Keratinocyte (primary cell): ENCODE measurements around the gene FN3K. TPM values are rescaled to one million over a fixed set of nuclear protein-coding genes. Genes with fewer than 3 reads are reported as not detected.

ENCODE experiments used
- DNase-seq: peaks from one replicate; pipeline ENCODE4 v3.0.0-alpha.2; 2011; ENCODE audit warnings: low read depth, missing footprints, low spot score
- FAIRE-seq: peaks from 2 replicates; lab custom pipeline; 2011; peaks lifted over from hg19 to GRCh38; lab: Jason Lieb, UNC
- H2AFZ ChIP-seq: 2 replicates; pipeline ENCODE4 v1.6.0; 2012; ENCODE audit warnings: low read length, control low read depth, inconsistent platforms; ENCODE audit not compliant: control insufficient read depth
- H3K27ac ChIP-seq: 2 replicates; pipeline ENCODE4 v1.5.1; 2011; ENCODE audit warnings: low read length; ENCODE audit not compliant: control insufficient read depth, insufficient read depth
- H3K27me3 ChIP-seq: 3 replicates; pipeline ENCODE4 v1.6.0; 2011; ENCODE audit warnings: low read length; ENCODE audit not compliant: control insufficient read depth, insufficient read depth; ENCODE audit errors: extremely low read depth
- H3K36me3 ChIP-seq, 2 experiments: 2 replicates in 1 of 2; 3 replicates in 1 of 2; pipeline ENCODE4 v1.5.1; 2011; ENCODE audit warnings: low read length in 2 of 2, mild to moderate bottlenecking in 1 of 2; ENCODE audit not compliant: control insufficient read depth in 2 of 2, insufficient read depth in 2 of 2; ENCODE audit errors: extremely low read depth in 1 of 2
- H3K4me1 ChIP-seq: 3 replicates; pipeline ENCODE4 v1.5.1; 2011; ENCODE audit warnings: low read length; ENCODE audit not compliant: control insufficient read depth, insufficient read depth; ENCODE audit errors: extremely low read depth
- H3K4me2 ChIP-seq: 3 replicates; pipeline ENCODE4 v1.6.0; 2011; ENCODE audit warnings: low read depth, low read length; ENCODE audit not compliant: control insufficient read depth, insufficient read depth; ENCODE audit errors: extremely low read depth
- H3K4me3 ChIP-seq, 3 experiments: fragments of 200-600 bp in 1 of 3; sonication (generic) in 1 of 3; 2 replicates in 2 of 3; 3 replicates in 1 of 3; pipeline ENCODE4 v1.5.1; 2011 to 2016; ENCODE audit warnings: low read length in 3 of 3, mild to moderate bottlenecking in 3 of 3, control low read depth in 2 of 3, inconsistent platforms in 1 of 3, low read depth in 1 of 3, mixed read lengths in 1 of 3, mixed run types in 1 of 3, moderate library complexity in 1 of 3; ENCODE audit not compliant: control insufficient read depth in 2 of 3, insufficient read depth in 2 of 3; ENCODE audit errors: extremely low read depth in 1 of 3
- H3K79me2 ChIP-seq: 2 replicates; pipeline ENCODE4 v1.6.0; 2012; ENCODE audit warnings: low read length; ENCODE audit not compliant: control insufficient read depth, insufficient read depth
- H3K9ac ChIP-seq: 3 replicates; pipeline ENCODE4 v1.6.0; 2011; ENCODE audit warnings: low read length; ENCODE audit not compliant: control insufficient read depth, insufficient read depth; ENCODE audit errors: extremely low read depth
- H3K9me1 ChIP-seq: 3 replicates; pipeline ENCODE4 v1.6.0; 2011; ENCODE audit warnings: low read length; ENCODE audit not compliant: control insufficient read depth, insufficient read depth; ENCODE audit errors: extremely low read depth
- H3K9me3 ChIP-seq: 2 replicates; pipeline ENCODE4 v1.5.1; 2012; ENCODE audit warnings: low read depth, low read length; ENCODE audit not compliant: control insufficient read depth
- H4K20me1 ChIP-seq: 3 replicates; pipeline ENCODE4 v1.6.0; 2011; ENCODE audit warnings: low read length; ENCODE audit not compliant: control insufficient read depth, insufficient read depth; ENCODE audit errors: extremely low read depth
- EZH2 ChIP-seq: IDR thresholded peaks from one replicate; pipeline ENCODE4 v1.6.1; 2012; ENCODE audit warnings: inconsistent platforms, mild to moderate bottlenecking, low read length, moderate library complexity
- dilution Hi-C: fragments of 300-500 bp; cut with MboI; formaldehyde crosslinking; loops from one replicate; pipeline ENCODE4 v1.7.0; 2020; ENCODE audit warnings: low sequenced_read_pairs; ENCODE audit not compliant: extremely low pct_ligation_motif_present
- polyA plus RNA-seq, 5 experiments: library from polyadenylated mRNA; depleted of rRNA in 3 of 5; stranded (reverse) in 3 of 5; stranded (forward) in 1 of 5; unstranded in 1 of 5; fragments of >200 nt; gene quantifications; 1 replicate in 1 of 5; 2 replicates in 3 of 5; 3 replicates in 1 of 5; pipeline versions ENCODE4 v1.2.1 to v1.2.3, GENCODE V29; 2011 to 2012; ENCODE audit warnings: missing spikeins in 2 of 5, low read depth in 1 of 5, low replicate concordance in 1 of 5
- TF ChIP-seq, protein P1 (sequence below), 3 experiments: IDR thresholded peaks in 1 of 3; conservative IDR thresholded peaks in 1 of 3; optimal IDR thresholded peaks in 1 of 3; 2 replicates in 2 of 3; 3 replicates in 1 of 3; pipeline versions ENCODE3 to v1.5.1; 2011; ENCODE audit warnings: low read length in 3 of 3, mild to moderate bottlenecking in 3 of 3, moderate library complexity in 2 of 3, control low read depth in 1 of 3, inconsistent platforms in 1 of 3; ENCODE audit not compliant: insufficient read depth in 2 of 3; ENCODE audit errors: extremely low read depth in 1 of 3

FN3K gene
- polyA plus RNA-seq, 1 donor (not counting 4 experiments of a cell fraction or from before 2014, with no cell fraction given) = 0.10 TPM

DNA sequence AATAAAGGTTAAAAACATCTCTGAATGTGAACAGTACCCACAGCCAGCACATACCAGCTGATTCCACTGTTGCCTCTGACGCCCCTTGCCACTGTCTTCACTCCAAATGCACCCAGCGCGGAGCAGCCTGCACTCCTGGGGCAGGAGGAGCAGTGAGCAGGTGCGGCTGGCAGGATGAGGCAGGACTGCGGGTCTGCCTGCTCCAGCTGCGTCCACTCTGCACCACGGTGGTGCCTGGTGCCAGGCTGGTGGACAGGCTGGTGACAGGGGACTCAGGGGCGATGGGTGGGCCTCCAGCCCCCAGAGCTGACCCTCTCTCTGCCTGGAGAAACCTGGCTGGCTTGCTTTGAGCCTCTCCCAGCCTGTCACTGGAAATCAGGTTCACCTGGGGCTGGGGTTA is 46.3 kb upstream of the FN3K start:
- FAIRE-seq = no peak
- dilution Hi-C loops = no loop called here
- no peak overlapping the region for H3K27ac ChIP-seq

DNA sequence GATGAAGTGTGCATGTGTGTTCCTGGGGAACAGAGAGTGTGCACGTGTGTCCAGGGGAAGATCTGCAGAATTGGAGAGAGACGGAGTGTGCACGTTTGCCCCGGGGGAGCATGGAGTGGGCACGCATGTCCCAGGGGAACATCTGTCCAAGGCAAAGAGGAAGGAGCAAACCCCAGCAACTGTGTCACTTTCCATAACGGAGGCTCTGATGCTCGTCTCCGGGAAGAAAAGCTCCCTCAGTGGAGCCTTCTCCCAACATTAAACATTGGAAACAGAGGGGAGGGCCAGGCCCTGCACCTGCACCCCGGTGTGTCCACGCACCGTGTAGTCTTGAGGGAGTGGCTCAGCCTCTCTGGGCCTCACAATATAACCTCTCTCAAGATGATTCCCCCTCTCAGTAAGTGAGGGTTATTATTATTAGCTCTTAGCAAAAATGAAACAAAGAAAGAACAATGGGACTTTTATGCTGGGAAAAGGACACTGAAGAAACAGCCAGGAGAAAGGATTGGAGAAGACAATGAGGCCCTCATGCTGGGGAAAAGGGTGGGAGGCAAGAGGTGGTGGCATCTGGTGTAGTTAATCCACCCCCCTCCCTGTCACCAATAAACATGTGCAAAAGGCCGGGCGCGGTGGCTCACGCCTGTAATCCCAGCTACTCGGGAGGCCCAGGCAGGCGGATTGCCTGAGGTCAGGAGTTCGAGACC is 44.5 kb upstream of the FN3K start:
- dilution Hi-C loops = no loop called here
- no peak overlapping the region for H3K4me3 ChIP-seq
- H3K27ac ChIP-seq = no peak overlapping the region
- peaks cover 3% of the 10 kb centered on the region for H3K9me3 ChIP-seq
- H3K9ac ChIP-seq = no peak overlapping the region
- H3K4me1 ChIP-seq = peaks cover 11% of the 10 kb centered on the region
- H4K20me1 ChIP-seq = no peaks in the 10 kb centered on the region
- peaks cover 0 to 5% of the 10 kb centered on the region in 2 experiments for H3K36me3 ChIP-seq
- H3K4me2 ChIP-seq = no peak overlapping the region
- no peaks in the 10 kb centered on the region for H3K27me3 ChIP-seq
- peaks cover 2% of the 10 kb centered on the region for H3K79me2 ChIP-seq
- H3K9me1 ChIP-seq = no peaks in the 10 kb centered on the region
- no peak overlapping the region for H2AFZ ChIP-seq
- DNase-seq (no peak), FAIRE-seq (no peak)
- no peak for TF ChIP-seq EZH2
- TF ChIP-seq, protein P1, sequence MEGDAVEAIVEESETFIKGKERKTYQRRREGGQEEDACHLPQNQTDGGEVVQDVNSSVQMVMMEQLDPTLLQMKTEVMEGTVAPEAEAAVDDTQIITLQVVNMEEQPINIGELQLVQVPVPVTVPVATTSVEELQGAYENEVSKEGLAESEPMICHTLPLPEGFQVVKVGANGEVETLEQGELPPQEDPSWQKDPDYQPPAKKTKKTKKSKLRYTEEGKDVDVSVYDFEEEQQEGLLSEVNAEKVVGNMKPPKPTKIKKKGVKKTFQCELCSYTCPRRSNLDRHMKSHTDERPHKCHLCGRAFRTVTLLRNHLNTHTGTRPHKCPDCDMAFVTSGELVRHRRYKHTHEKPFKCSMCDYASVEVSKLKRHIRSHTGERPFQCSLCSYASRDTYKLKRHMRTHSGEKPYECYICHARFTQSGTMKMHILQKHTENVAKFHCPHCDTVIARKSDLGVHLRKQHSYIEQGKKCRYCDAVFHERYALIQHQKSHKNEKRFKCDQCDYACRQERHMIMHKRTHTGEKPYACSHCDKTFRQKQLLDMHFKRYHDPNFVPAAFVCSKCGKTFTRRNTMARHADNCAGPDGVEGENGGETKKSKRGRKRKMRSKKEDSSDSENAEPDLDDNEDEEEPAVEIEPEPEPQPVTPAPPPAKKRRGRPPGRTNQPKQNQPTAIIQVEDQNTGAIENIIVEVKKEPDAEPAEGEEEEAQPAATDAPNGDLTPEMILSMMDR (optimal IDR thresholded peaks at IDR 0.05 in 1 of 3, IDR thresholded peaks at IDR 0.05 in 1 of 3, conservative IDR thresholded peaks at IDR 0.05 in 1 of 3; ENCODE audit: extremely low read depth in 1 of 3, insufficient read depth in 2 of 3, low read length in 3 of 3) = no peak

More for the DNA sequence above, 46.3 kb upstream of the FN3K start:
- Histone ChIP-seq H3K4me2 (no peak overlapping the region), H3K79me2 (peaks cover 2% of the 10 kb centered on the region), H2AFZ (no peak overlapping the region), H3K4me1 (peaks cover 11% of the 10 kb centered on the region), H3K36me3 (peaks cover 0 to 5% of the 10 kb centered on the region in 2 experiments), H3K4me3 (no peak overlapping the region), H3K9me1 (no peaks in the 10 kb centered on the region), H3K9ac (no peak overlapping the region), H3K27me3 (no peaks in the 10 kb centered on the region), H4K20me1 (no peaks in the 10 kb centered on the region), H3K9me3 (no peaks in the 10 kb centered on the region)
- no peak for DNase-seq
- TF ChIP-seq, protein P1 (optimal IDR thresholded peaks at IDR 0.05 in 1 of 3, IDR thresholded peaks at IDR 0.05 in 1 of 3, conservative IDR thresholded peaks at IDR 0.05 in 1 of 3; ENCODE audit: extremely low read depth in 1 of 3, insufficient read depth in 2 of 3, low read length in 3 of 3) = no peak
- TF ChIP-seq EZH2 = no peak
